Lung (tissue), 16 donors: Measurements from ENCODE around the gene GABRP. TPM values are rescaled to one million over a fixed set of nuclear protein-coding genes. Genes with fewer than 3 reads are reported as not detected.

Experiments used
- ATAC-seq: fragments of 200-7000 bp; cut with Tn5 transposase; one replicate; pipeline ENCODE4 v1.9.1; 2020; ENCODE audit warnings: moderate number of reproducible peaks; ENCODE audit not compliant: insufficient read depth, low FRiP score
- DNase-seq, 3 donors: peaks; one replicate each; pipeline ENCODE4 v3.0.0-alpha.2; 2013 to 2017
- H3K27ac ChIP-seq, 2 donors: one replicate each; pipeline ENCODE4 v1.5.1; 2013; ENCODE audit warnings: mild to moderate bottlenecking in 2 of 2, moderate library complexity in 2 of 2, control low read depth in 1 of 2, inconsistent platforms in 1 of 2, low read depth in 1 of 2, low read length in 1 of 2
- H3K27me3 ChIP-seq, 3 donors: one replicate each; pipeline ENCODE4 v1.5.1; 2013; ENCODE audit warnings: low read length in 2 of 3; ENCODE audit not compliant: control insufficient read depth in 3 of 3, insufficient read depth in 3 of 3
- H3K36me3 ChIP-seq, 4 donors: one replicate each; pipeline ENCODE4 v1.5.1; 2013; ENCODE audit warnings: low read length in 4 of 4, mild to moderate bottlenecking in 1 of 4, moderate library complexity in 1 of 4; ENCODE audit not compliant: control insufficient read depth in 4 of 4, insufficient read depth in 4 of 4
- H3K4me1 ChIP-seq, 5 donors: one replicate each; pipeline ENCODE4 v1.5.1; 2013; ENCODE audit warnings: low read length in 5 of 5, mild to moderate bottlenecking in 2 of 5, moderate library complexity in 1 of 5; ENCODE audit not compliant: control insufficient read depth in 5 of 5, insufficient read depth in 5 of 5
- H3K4me3 ChIP-seq: one replicate; pipeline ENCODE4 v1.5.1; 2013; ENCODE audit warnings: mild to moderate bottlenecking, control low read depth, moderate library complexity
- H3K9ac ChIP-seq, 2 donors: one replicate each; pipeline ENCODE4 v1.5.1; 2013; ENCODE audit warnings: low read length in 2 of 2, control low read depth in 1 of 2; ENCODE audit not compliant: insufficient read depth in 1 of 2
- H3K9me3 ChIP-seq, 4 donors: one replicate each; pipeline ENCODE4 v1.5.1; 2013; ENCODE audit warnings: low read length in 3 of 4, mild to moderate bottlenecking in 1 of 4, moderate library complexity in 1 of 4; ENCODE audit not compliant: control insufficient read depth in 4 of 4, insufficient read depth in 3 of 4
- CTCF ChIP-seq: IDR thresholded peaks from 2 replicates; pipeline ENCODE4 v1.5.1; 2012; ENCODE audit warnings: mild to moderate bottlenecking; ENCODE audit errors: control extremely low read depth, extremely low read depth
- WGBS, 2 donors: extraction: QIAGEN DNeasy Blood & Tissue Kit; methylation state at CpG; one replicate each; pipeline ENCODE4 v1.1.7; 2013; 5-methylcytosine and 5-hydroxymethylcytosine counted together
- long read RNA-seq, 5 donors: transcript quantifications; one replicate each; lab custom pipeline, GENCODE V29; 2026
- polyA plus RNA-seq, 2 donors: library from polyadenylated mRNA; stranded (reverse); fragments of 200-250 nt; gene quantifications; one replicate each; pipeline ENCODE4 v1.2.1, GENCODE V29; 2013
- total RNA-seq, 2 donors: library from RNA; depleted of rRNA in 1 of 2; stranded (reverse); fragments of >200 nt in 1 of 2; gene quantifications; one replicate each; pipeline ENCODE4 v1.2.1, GENCODE V29; 2014 to 2021
- donor health status: control.
- donor health status: control.
- donor health status: Bipolar disorder and iron deficiency.
- donor health status: healthy.
- donor health status: DM: yes; HTN: yes; CAD: no.

The GABRP gene, protein sequence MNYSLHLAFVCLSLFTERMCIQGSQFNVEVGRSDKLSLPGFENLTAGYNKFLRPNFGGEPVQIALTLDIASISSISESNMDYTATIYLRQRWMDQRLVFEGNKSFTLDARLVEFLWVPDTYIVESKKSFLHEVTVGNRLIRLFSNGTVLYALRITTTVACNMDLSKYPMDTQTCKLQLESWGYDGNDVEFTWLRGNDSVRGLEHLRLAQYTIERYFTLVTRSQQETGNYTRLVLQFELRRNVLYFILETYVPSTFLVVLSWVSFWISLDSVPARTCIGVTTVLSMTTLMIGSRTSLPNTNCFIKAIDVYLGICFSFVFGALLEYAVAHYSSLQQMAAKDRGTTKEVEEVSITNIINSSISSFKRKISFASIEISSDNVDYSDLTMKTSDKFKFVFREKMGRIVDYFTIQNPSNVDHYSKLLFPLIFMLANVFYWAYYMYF
- total RNA-seq (1 to 10 TPM in 1 of 2 donors, under 1 TPM in 1; 0.89 to 1.5 TPM), polyA plus RNA-seq (under 1 TPM; 0.26 to 0.61 TPM)
- long read RNA-seq, donor 1 = 0 reads
- long read RNA-seq, donor 2 = 0 reads
- long read RNA-seq, donor 3 = 0 reads
- long read RNA-seq, donor 4 = 0 reads
- long read RNA-seq, donor 5 = 0 reads

GRCh38 chr5:170783498-170784247, at the start of gene GABRP:
GABRP (plus strand) TSS chr5:170783725; CDS start chr5:170788616, 4,891 bp downstream.
- Histone ChIP-seq H3K9ac (no peak within 1 kb of the TSS), H3K27me3 (no peaks in the 10 kb centered on the region), H3K4me1 (peaks cover 0 to 3% (median 0%) of the 10 kb centered on the region in 5 donors), H3K9me3 (no peaks in the 10 kb centered on the region), H3K27ac (no peak within 1 kb of the TSS), H3K36me3 (no peaks in the 10 kb centered on the region), H3K4me3 (no peak within 1 kb of the TSS)
- DNase-seq (no peak), ATAC-seq (no peak)
- WGBS, 2 donors = 87 to 93% methylated on average over 14 of the region's 14 CpGs
- TF ChIP-seq CTCF = no peak

DNA sequence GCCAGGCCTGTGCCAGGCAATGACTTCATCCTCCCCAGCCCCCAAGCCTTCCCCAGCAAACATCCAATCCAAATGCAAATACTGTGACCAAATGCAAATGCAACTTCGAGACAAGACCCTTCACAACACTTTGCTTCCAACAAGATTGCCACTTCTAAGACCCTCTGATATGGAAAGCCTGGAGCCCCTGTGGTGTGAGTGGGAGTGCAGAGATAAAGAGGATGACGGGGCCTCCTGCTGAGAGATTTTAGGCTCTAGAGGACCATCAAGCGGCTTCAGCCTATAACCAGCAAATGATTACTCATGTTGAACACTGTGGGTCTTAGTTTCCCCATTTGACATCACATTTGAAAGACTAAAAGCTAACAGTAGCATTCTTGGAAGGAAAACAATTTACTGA, 46.6 kb upstream of the GABRP start:
- ATAC-seq (no peak), DNase-seq (no peak)
- no peaks in the 10 kb centered on the region for H3K27me3 ChIP-seq
- no peak overlapping the region for H3K9ac ChIP-seq
- no peak for TF ChIP-seq CTCF
- H3K4me1 ChIP-seq = no peaks in the 10 kb centered on the region
- H3K4me3 ChIP-seq = no peak overlapping the region
- no peaks in the 10 kb centered on the region for H3K36me3 ChIP-seq
- 57 to 64% methylated on average over 3 of the region's 3 CpGs for WGBS, 2 donors
- H3K27ac ChIP-seq = no peak overlapping the region
- peaks cover 0 to 8% (median 3%) of the 10 kb centered on the region in 4 donors for H3K9me3 ChIP-seq

DNA sequence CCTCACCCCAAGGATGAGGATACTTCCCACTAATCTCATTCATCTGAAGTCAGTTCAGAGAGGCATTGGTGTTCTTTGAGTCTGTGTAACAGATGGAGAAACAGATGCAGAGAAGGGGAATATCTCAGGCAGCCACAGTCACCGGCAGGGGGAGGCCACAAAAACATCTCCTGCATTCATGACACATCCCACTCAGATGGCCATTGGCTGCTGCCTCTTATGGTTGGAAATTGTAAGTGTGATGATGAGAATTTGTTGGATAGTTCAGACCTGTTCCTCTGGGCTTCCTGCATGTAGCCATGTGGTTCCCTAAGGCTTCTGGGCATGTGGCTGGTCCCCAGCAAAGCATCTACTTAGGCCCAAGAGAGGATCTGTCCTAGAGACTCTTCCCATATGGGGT, 45.9 kb upstream of the GABRP start:
- DNase-seq = no peak
- Histone ChIP-seq H3K36me3 (no peaks in the 10 kb centered on the region), H3K27ac (no peak overlapping the region), H3K9me3 (peaks cover 0 to 8% (median 3%) of the 10 kb centered on the region in 4 donors), H3K4me1 (no peaks in the 10 kb centered on the region), H3K4me3 (no peak overlapping the region), H3K27me3 (no peaks in the 10 kb centered on the region), H3K9ac (no peak overlapping the region)
- no peak for TF ChIP-seq CTCF
- WGBS, 2 donors = 86 to 92% methylated on average over 1 of the region's 1 CpG
- no peak for ATAC-seq
